Keratinocyte (primary cell): ENCODE results near the gene RASD1.

Experiments used
- CTCF ChIP-seq, 3 experiments: IDR thresholded peaks in 1 of 3; conservative IDR thresholded peaks in 1 of 3; optimal IDR thresholded peaks in 1 of 3; 2 replicates in 2 of 3; 3 replicates in 1 of 3; pipeline versions ENCODE3 to v1.5.1; 2011; ENCODE audit warnings: low read length in 3 of 3, mild to moderate bottlenecking in 3 of 3, moderate library complexity in 2 of 3, control low read depth in 1 of 3, inconsistent platforms in 1 of 3; ENCODE audit not compliant: insufficient read depth in 2 of 3; ENCODE audit errors: extremely low read depth in 1 of 3
- EZH2 ChIP-seq: IDR thresholded peaks from one replicate; pipeline ENCODE4 v1.6.1; 2012; ENCODE audit warnings: inconsistent platforms, mild to moderate bottlenecking, low read length, moderate library complexity

GRCh38 chr17:17513626-17514025 is 17.4 kb upstream of the RASD1 start:
- no peak for TF ChIP-seq EZH2
- no peak for TF ChIP-seq CTCF (optimal IDR thresholded peaks at IDR 0.05 in 1 of 3, IDR thresholded peaks at IDR 0.05 in 1 of 3, conservative IDR thresholded peaks at IDR 0.05 in 1 of 3; ENCODE audit: extremely low read depth in 1 of 3, insufficient read depth in 2 of 3, low read length in 3 of 3)
